HG02938 (cell line): Measurements from ENCODE around the gene GRHL1.
"Not testable (repeated sequence)": the region's sequence is repeated elsewhere in the genome, so short reads cannot be mapped to it uniquely, and the experiment has no call there.

ENCODE experiments used
- ATAC-seq: cut with Tn5 transposase; IDR thresholded peaks from one replicate; pipeline ENCODE4 v1.9.1; 2021; ENCODE audit warnings: mild to moderate bottlenecking, moderate library complexity; ENCODE audit not compliant: unreplicated experiment

The GRHL1 gene

DNA sequence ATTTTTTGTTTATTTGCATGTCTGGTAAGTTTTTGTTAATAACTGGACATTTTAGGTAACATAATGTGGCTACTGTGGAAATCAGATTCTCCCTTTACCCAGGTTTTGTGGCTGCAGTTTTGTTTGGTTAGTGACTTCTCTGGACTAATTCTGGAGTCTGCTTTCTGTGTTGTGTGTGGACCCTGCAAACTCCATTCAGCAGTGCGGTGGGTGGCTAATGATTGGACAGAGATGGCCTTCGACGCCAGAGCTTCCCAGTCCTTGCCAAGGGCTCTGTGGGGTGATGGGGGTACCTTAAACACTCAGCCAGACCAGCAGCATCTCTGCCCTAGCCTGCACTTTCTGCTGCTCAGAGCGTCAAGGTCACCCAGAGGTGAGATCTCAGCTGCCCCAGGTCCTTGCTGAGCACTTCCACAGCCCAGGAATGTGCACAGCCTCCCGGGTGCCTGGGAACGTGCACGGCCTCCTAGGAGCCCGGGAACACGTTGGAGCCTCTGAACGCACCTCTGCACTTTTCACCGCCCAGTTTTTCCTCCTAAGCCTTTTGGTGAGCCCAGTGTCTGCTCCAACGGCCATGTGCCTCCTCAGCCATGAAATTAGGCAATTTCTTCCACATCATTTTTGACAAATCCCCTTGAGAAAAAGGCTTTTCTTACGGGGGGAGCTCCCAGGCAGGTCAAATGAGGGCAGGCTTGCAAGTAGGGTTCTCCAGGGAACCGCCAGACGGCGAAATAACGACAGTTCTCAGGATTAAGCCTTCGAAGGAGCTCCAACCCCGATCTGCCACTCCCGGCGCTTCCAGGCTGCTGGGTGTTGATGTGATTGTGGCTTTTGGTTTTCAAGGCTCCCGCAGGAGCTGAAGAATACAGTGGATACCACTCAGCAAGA lies 56.7 kb downstream of the GRHL1 start:
- ATAC-seq: no peak

- ATAC-seq: no peak
Observed at GRCh38 chr2:10008809-10009176, 57.3 kb downstream of the GRHL1 start.

DNA sequence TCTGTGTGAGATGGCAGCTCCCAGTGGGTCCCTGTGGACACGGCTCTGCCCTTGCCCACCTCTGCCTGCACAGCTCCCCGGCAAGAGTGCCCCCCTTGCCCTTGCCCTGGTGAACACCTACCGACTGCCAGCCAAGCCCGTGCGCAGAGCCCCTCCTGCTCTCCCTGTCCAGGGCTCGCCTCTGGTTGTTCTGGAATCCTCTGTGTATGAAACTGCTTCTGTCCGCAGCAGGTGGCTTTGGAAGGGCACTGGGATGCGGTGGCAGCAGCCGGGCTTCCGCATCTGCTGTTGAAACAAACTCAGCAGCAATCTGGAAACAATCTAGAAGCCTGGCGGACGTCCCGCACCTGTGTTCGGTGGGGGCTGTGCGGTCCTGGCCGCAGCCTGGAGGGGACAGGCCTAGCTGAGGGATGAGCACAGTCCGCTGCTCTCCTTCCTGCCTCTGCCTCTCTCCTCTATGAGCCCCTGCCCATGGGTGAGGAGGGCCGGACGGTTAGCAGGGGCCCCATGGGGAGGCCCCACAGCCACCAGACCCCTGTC lies 57.8 kb downstream of the GRHL1 start:
- no peak for ATAC-seq

- ATAC-seq: no peak
Observed at GRCh38 chr2:10009811-10010781, 58.6 kb downstream of the GRHL1 start.

- not testable (repeated sequence) for ATAC-seq
Observed at GRCh38 chr2:10010861-10011605, 59.5 kb downstream of the GRHL1 start.

- ATAC-seq: not testable (repeated sequence)
Observed at GRCh38 chr2:10011606-10012325, 60.3 kb downstream of the GRHL1 start.

GRCh38 chr2:10012366-10012962 lies 61.0 kb downstream of the GRHL1 start:
- ATAC-seq: not testable (repeated sequence)

DNA sequence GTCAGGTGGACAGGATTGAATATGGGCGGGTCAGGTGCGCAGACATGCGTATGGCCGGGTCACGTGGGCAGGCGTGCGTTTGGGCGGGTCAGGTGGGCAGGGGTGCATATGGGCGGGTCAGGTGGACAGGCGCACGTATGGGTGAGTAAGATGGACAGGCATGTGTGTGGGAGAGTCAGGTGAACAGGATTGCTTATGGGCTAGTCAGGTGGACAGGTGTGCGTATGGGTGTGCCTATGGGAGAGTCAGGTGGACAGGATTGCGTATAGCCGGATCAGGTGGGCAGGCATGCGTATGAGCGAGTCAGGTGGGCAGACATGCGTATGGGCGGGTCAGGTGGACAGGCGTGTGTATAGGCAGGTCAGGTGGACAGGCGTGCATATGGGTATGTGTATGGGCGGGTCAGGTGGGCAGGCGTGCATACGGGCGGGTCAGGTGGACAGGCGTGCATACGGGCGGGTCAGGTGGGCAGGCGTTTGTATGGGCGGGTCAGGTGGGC lies 61.5 kb downstream of the GRHL1 start:
- no peak for ATAC-seq

DNA sequence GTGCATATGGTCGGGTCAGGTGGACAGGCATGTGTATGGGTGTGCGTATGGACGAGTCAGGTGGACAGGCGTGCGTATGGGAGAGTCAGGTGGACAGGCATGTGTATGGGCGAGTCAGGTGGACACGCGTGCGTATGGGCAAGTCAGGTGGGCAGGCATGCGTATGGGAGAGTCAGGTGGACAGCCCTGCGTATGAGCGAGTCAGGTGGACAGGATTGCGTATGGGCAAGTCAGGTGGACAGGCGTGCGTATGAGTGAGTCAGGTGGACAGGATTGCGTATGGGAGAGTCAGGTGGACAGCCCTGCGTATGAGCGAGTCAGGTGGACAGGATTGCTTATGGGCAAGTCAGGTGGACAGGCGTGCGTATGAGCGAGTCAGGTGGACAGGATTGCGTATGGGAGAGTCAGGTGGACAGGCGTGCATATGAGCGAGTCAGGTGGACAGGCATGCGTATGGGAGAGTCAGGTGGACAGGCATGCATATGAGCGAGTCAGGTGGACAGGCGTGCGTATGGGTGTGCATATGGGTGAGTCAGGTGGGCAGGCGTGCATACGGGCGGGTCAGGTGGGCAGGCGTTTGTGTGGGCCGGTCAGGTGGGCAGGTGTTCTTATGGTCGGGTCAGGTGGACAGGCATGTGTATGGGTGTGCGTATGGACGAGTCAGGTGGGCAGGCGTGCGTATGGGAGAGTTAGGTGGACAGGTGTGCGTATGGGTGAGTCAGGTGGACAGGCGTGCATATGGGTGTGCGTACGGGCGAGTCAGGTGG lies 62.3 kb downstream of the GRHL1 start:
- ATAC-seq: not testable (repeated sequence)

- no peak for ATAC-seq
Observed at GRCh38 chr2:10014418-10015190, 63.1 kb downstream of the GRHL1 start.

DNA sequence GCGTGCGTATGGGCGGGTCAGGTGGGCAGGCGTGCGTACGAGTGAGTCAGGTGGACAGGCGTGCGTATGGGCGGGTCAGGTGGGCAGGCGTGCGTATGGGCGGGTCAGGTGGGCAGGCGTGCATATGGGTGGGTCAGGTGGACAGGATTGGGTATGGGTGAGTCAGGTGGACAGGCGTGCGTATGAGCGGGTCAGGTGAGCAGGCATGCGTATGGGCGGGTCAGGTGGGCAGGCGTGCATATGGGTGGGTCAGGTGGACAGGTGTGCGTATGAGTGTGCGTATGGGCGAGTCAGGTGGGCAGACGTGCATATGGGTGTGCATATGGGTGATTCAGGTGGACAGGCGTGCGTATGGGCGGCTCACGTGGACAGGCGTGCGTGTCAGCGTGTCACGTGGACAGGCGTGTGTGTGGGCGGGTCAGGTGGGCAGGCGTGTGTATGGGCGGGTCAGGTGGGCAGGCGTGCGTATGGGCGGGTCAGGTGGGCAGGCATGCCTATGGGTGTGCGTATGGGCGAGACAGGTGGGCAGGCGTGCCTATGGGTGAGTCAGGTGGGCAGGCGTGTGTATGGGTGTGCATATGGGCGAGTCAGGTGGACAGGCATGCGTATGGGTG lies 64.0 kb downstream of the GRHL1 start:
- ATAC-seq: not testable (repeated sequence)

DNA sequence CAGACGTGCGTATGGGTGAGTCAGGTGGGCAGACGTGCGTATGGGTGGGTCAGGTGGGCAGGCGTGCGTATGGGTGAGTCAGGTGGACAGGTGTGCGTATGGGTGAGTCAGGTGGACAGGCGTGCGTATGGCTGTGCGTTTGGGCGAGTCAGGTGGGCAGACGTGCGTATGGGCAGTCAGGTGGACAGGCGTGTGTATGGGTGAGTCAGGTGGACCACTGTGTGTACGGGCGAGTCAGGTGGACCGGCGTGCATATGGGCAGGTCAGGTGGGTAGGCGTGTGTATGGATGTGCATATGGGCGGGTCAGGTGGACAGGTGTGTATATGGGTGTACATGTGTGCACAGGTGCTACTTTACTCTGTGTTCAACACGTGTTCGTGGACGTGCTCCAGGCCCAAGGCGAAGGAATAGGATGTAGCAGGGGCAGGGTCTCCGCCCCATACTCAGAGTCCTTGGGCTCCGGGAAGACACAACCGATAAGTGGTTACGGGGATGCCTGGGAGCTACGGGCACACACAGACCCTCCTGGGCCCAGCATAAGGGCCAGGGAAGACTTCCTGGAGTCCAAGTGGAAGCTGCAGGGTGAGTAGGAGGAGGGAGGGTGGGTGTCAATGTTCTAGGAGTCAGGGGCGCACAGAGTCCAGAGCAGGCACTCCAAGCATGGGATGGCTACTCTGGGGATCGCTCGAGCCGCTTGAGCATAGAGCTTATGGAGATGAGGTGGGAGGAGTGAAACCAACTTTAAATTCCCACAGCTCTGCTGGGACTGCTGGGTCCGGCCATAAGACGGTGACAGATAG lies 64.7 kb downstream of the GRHL1 start:
- no peak for ATAC-seq

DNA sequence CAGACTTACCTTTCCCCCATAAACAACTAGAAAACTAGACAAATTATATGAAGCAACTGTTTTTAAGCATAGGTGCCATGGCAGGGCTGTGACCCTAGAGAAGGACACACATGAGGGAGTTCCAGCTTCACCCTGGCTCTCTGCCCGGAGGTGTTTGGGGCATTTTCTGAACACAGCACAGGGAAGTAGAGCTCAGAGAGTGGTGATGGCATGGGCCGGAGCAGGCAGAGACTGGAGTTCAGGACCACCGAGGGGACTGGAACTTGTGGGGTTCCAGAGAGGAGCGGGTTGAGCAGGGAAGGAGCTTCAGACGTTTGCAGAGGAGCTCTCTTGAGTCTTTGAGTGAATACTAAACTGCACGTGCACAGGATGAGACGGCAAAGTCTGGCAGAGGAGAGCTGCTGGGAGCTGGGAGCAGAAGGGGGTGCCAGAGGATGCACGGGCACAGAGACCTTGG lies 65.3 kb downstream of the GRHL1 start:
- ATAC-seq: no peak

GRCh38 chr2:10017313-10017941 lies 65.9 kb downstream of the GRHL1 start:
- ATAC-seq: no peak

DNA sequence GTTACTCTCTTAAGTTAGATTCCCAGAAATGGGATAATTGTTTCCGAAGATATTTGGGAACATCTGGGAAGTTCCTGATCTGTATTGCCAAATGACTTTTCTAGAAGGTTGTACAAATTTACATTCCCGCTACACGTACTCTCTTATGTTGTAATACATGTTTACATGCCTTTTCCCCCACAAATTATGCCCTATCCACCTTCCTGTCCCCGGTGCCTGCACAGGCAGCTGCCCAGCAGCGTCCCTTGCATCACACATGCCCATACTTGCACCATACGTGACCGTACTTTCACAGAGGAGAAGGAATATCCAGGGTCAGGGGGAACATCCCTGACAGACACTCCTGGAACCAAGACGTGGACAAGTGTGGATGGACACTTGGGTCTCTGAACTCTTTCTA lies 67.7 kb downstream of the GRHL1 start:
- ATAC-seq: no peak
